HG03025 (cell line): Measurements from ENCODE around the gene RAC3.

Experiments
- ATAC-seq: cut with Tn5 transposase; IDR thresholded peaks from one replicate; pipeline ENCODE4 v1.9.1; 2021; ENCODE audit warnings: mild to moderate bottlenecking, moderate library complexity; ENCODE audit not compliant: unreplicated experiment, low FRiP score

Gene RAC3

DNA sequence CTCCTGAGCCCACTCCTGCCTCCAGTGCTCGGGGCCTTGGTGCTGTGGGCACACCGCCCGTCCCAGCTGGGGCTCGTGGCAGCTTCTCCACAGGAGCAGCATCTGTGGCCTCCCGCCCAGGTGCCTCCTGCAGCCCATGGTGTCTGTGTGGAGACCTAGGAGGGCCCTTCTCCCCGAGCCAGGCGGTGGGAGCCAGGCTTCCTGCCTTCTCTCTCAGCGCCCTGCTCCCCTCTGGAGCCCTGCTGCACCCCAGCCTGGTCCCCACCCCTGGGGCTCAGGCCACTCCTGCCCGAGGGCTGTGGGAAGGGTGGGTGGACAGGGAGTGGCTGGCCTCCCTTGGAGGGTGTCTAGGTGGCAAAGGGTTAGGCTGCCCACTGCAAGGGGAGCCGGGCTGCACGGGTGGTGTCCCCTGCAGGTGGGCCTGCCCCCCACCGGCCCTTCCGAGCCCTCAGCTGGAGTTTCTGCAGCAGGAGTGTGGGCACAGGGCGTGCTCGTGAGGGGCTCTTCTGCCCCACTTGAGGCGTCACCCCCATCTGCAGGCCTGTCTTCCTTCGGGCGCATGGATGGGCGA, 19.8 kb upstream of the RAC3 start:
- no peak for ATAC-seq

GRCh38 chr17:82012261-82012639, 19.2 kb upstream of the RAC3 start:
- ATAC-seq: no peak

DNA sequence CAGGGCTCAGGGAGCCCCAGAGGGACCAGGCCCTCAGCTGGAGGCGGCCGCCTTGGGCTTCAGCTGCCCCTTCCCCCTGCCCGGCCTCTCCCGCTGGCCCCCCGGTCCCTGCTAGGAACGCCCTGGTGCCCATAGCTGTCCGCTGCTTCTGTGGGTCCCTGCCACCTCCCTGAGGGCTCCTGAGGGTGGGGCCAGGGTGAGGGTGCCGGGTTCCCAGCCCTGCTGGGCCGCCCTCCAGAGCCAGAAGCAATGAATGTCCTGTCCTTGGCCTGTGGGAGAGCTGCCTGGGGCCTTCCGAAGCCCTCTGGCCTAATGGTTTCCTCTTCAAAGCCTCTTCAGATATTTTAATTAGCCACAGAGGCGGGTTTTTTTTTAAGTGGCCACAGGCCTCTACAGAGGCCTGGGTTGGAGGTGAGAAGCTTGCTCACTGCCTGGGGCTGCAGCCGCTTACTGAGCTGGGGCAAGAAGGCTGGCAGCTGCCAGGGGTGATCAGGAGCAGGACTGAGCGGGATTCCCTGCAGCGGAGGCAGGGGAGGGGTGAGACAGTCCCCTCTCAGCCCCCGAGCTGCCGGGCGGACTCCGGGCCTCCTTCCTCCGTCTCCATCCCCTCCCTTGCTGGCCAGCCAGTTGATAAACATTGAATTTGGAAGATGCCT, 18.7 kb upstream of the RAC3 start:
- no peak for ATAC-seq

GRCh38 chr17:82013341-82013740, 18.1 kb upstream of the RAC3 start:
- no peak for ATAC-seq

- no peak for ATAC-seq
Measured at GRCh38 chr17:82013772-82014321, 17.6 kb upstream of the RAC3 start.

DNA sequence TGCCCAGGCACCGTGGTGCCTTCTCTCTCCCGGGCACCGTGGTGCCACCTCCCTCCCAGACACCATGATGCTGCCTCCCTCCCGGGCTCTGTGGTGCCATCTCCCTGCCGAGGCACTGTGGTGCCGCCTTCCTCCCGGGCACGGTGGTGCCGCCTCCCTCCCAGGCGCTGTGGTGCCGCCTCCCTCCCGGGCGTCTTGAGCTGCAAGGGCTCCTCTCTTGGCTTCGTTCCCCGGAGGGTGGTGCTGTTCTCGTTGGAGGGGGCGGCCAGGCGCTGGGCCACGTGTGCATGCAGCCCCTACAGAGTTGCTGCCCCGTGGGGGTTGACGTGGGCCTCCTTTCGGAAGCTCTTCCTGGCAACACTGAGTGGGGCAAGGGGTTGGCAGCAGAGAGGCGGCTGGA, 17.0 kb upstream of the RAC3 start:
- no peak for ATAC-seq

DNA sequence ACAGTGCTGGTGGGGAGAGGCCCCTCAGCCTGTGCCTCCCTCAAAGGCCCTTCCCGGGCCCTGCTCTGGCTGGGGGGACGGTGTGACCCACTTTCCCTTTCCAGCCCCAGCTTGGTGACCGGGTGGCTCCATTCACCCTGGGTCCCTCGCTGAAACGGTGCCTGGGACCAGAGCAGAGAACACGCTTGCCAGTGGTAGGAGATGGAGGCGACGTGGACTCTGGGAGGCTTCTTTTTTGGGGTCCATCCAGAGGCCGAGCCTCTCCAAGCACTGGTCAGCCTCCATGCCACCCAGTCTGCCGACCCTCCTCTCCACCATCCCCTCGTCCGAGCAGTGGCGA, 16.5 kb upstream of the RAC3 start:
- ATAC-seq: no peak

DNA sequence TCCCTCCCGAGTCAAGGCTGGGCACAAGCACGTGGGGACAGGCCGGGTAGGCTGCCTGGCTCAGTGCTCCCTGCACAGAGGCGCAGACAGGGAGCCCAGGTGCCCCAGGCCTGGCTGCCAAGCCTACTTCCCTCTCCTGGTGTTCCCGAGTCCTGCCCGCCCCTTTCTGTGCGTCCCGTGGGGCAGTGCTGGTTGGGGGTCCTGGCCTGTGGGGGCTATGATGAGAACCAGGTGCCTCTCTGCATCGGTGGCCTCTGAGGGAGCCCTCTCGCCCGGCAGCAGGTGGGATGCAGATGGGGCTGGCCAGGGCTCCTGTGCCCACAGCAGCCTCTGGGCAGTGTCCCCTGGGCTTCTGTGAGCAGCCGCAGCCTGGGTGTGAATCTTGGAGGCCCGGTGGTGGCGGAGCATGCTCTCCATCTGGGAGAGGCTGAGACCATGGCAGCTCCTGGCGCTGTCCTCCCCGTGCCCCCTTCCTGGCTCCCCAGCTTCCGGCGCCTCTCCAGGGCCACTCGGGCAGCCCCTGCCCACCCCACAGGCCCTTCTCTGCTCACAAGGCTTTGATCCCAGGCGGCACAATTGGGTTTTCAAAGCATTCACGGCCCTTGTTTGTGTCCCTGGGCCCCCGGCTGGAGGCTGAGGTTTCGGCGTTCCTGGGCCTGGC, 16.0 kb upstream of the RAC3 start:
- ATAC-seq: no peak

DNA sequence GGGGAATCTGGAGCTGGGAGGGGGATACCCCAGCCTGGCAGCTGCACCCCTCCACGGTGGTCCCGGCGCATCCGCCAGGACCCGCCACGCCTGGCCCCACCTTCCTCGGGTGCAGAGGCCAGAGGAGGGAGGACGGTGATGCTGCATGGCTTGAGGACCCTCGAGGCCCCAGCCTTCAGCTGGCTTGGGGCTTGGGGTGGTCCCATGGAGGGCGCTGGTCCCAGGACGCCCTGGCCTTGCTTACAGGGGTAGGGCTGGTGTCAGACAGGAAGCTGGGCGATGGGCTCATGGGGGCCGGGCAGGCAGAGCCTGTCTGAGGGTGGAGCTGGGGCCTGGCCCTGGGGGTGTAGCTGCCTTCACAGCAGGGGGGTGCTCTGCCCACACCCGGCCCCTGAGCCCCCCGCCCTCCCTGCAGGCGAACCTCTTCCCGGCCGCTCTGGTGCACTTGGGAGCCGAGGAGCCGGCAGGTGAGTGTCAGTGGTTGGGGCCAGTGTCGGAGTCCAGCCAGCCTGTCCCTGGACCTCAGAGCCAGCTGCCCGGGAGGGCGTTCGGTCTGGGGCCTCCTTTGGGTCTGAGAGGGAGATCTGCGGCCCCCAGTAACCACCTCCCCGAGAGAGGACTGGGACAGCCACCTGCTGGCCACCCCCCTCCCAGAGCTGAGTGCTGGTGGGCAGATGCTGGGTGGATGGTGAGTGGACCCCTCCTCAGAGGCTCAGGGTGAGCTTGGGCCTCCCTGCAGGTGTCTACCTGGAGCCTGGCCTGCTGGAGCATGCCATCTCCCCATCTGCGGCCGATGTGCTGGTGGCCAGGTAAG, 15.2 kb upstream of the RAC3 start:
- no peak for ATAC-seq

DNA sequence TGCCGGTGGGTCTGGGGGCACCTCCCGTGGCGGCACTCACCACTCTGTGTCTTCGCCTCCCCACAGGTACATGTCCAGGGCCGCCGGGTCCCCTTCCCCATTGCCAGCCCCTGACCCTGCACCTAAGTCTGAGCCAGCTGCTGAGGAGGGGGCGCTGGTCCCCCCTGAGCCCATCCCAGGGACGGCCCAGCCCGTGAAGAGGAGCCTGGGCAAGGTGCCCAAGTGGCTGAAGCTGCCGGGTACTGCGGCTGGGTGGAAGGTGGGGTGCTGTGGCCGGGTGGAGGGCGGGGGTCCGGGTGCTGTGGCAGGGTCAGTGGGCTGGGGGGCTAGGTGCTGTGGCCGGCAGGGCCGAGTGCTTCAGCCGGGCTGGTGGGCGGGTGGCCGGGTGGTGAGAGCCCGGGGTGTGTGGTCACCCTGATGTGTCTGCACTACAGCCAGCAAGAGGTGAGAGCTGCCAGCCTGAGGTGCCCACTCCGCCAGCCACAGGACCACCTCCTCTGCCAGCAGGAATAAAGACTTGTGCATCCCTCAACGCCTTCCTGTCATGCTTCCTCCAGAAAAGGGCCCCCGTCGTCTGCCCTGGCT, 14.5 kb upstream of the RAC3 start:
- ATAC-seq: no peak

DNA sequence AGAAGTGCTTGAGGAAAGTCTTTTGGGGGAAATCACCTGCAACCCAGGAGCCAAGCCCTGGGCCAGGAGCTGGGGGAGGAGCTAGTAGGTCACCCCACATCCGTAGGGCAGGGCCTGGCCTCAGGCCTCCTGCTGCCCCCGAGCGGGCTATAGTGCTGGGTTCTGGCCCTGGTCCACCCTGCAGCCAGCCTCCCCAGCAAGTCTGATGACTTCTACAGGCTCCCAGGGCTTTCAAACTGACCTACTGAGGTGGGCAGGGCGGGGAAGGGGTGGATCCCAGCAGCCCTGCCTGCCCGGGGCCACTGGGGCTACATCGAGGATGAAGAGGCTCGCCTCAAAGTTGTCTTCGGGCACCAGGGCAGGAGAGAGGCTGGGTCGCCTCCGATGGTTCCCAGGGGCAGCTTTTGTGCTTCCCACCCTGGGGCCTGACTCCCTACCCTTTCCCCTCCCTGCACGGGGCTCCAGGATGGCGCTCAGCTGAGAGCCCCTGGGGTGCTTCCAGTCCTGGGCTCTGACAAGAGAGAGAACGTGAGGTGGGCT, 13.8 kb upstream of the RAC3 start:
- ATAC-seq: no peak

- no peak for ATAC-seq
Measured at GRCh38 chr17:82018152-82018988, 13.1 kb upstream of the RAC3 start.

DNA sequence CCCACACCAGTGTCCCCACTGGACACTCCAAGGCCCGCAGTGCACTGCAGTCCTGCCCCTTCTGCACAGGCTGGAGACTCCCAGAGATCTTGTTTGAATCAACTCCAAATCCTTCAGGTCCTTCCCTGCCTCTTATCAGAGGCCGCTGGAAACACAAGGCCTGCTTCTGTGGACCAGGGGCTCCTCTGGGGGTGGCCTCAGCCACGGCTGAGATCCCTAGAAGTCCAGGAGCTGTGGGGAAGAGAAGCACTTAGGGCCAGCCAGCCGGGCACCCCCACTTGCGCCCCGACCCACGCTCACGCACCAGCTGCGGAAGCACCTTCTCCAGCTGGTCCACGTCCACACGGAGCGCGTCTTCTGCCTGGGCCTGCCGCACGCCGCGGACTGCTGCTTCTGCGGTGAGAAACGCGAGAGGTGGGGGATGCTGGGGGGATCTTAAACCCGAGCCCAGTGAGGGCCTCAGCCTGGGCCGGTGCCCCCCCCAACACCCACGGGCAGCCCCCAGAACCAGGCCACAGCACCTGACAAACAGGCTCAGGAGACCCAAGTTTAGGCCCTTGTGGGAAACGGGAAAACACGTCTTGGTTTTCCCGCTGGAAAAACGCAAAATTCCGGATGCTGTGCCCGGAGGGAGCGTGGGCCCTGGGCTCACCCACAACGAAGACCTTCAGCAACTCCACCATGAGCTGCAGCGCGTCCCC, 12.3 kb upstream of the RAC3 start:
- no peak for ATAC-seq

- ATAC-seq: no peak
Measured at GRCh38 chr17:82019690-82020571, 11.5 kb upstream of the RAC3 start.

DNA sequence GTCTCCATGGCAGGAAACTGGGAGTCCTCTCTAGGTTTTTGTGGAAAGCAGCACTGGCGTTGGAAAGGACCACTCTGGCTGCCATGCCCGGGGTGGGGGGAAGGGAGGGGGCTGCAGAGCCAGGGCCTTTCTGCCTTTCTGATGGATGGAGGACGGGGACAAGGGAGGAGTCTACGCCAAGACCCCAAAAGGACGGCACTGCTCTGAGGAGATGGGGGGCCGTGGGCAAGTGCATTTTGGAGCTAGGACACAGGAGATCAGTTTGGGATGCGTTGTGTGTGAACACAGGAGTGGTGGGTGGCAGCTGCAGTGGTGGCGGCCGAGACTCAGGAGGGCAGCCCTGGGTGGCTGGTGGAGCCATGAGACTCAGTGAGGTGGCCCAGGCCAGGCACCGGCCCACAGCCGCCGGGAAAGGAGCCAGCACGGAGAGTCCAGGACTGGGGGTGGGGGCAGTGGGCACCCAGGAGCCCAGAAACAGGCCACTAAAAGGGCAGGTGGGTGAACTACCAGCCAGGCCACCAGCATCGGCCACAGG, 10.8 kb upstream of the RAC3 start:
- ATAC-seq: no peak

DNA sequence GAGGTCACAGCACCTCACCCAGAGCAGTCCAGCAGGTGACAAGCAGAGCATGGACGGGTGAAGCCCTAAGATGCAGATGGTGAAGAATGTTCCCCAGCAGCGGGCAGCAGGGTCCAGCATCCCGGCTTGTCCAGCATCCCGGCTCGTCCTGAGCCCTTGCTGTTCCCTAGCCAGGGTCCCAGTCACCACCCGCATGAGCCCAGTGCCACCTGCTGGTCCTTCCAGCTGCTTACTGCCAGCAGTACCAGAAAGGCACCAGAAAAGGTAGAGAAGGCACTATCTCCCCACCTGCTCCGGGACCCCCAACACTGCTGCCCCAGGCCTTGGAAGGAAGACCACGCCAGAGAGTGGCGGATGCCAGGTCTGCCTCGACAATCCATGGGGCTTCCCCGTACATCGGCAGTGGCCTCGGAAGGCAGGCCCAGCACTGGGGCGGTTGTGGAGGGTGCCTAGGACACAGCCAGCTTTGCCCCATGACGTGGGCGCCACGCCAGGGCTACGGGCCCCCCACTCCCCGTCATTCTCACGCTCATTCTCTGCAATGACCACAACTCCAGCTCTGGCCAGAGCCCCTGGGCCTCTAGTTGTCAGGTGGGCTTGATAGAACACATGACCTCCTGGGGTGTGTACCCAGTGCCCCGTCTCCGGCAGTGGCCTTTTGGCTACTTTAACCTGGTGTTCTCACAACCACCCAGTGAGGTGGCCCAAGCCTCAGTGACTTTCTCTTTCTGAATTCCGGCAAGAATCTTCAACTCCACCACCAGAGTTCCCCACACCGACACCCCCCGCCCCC, 10.2 kb upstream of the RAC3 start:
- ATAC-seq: no peak

GRCh38 chr17:82021900-82022309, 9.6 kb upstream of the RAC3 start:
- ATAC-seq: no peak
